ENCODE measurements around the gene ZNF483.

DNA sequence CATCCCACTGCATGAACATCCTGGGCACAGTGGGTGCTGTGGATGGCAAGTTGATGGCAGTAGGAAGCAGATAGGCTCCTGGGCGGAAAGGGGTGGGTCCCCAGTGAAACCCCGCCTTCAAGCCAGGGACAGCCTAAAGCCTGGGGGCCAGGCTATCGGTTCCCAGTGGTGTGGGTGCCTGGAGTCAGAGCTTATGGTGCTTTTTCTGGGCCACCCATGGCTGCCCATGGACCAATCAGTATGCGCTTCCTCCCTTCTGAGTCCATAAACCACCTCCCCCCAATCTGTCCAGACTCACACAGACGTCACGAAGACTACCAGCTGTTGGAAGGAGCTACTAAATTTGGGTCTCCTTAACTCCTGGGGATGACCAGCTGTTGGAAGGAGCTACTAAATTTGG, 23.3 kb upstream of the ZNF483 start:
- TF ChIP-seq, protein P1, sequence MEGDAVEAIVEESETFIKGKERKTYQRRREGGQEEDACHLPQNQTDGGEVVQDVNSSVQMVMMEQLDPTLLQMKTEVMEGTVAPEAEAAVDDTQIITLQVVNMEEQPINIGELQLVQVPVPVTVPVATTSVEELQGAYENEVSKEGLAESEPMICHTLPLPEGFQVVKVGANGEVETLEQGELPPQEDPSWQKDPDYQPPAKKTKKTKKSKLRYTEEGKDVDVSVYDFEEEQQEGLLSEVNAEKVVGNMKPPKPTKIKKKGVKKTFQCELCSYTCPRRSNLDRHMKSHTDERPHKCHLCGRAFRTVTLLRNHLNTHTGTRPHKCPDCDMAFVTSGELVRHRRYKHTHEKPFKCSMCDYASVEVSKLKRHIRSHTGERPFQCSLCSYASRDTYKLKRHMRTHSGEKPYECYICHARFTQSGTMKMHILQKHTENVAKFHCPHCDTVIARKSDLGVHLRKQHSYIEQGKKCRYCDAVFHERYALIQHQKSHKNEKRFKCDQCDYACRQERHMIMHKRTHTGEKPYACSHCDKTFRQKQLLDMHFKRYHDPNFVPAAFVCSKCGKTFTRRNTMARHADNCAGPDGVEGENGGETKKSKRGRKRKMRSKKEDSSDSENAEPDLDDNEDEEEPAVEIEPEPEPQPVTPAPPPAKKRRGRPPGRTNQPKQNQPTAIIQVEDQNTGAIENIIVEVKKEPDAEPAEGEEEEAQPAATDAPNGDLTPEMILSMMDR (IDR thresholded peaks at IDR 0.05) = no peak
- TF ChIP-seq POLR2A (IDR thresholded peaks at IDR 0.05) (no peak), POLR2AphosphoS5 (IDR thresholded peaks at IDR 0.05) (no peak)

All from breast epithelium (tissue), 3 donors.